ENCODE results near the gene DENND2D. TPM values are rescaled to one million over a fixed set of nuclear protein-coding genes. Genes with fewer than 3 reads are reported as not detected.

DENND2D gene
- total RNA-seq, 1 donor from 2014 or later, result 33.4 TPM

GRCh38 chr1:111204201-111204982 is 3.9 kb upstream of the DENND2D start:
- DNase-seq (ENCODE audit: low read depth), result no peak

GRCh38 chr1:111203681-111204200 is 3.3 kb upstream of the DENND2D start:
- DNase-seq (ENCODE audit: low read depth), result peak; percentile 69

DNA sequence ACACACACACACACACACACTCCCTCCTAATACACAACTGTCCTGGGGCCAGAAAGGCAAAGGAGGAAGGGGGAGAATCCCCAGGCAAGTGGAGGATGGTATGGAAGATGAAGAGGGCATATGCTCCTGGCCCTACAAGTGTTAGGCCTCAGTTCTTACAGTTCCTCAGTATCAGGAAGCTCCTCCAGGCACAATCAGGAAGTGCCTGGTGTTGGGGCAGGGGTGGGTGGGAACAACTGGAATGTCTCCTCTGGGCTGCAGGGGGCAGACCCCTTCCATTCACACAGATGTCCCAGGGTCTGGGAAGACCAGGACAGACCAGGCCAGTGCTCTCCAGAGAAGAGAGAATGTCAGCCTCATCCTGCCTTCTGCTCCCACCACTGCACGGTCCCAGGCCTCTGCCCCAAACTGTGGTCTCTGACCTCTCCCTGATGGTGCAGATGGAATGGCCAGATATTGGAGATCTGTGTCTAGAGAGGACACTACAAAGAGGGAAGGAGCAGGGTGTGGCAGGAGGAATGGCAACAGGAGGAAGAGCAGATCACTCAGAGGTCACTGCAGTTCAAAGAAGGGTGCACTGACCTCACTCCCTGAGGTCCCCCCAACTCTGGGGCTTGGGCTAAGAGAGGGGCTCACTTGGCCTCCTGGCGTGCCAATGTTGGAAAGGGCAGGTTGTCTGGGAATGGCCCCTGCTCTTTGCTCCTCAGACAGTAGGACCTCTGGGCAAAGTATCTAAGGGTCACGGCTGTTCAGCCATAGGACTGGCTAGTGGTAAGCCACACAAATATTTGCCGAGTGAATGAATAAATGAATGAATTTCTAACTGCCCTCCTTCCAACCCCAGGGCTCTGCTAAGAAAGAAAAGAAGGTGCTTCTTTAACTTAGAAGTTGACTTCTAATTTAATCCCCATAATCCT is 2.5 kb upstream of the DENND2D start:
- DNase-seq (ENCODE audit: low read depth), result peak; percentile 70

- no peak for DNase-seq (ENCODE audit: low read depth)
Observed at GRCh38 chr1:111202366-111202706, 1.9 kb upstream of the DENND2D start.

- no peak for DNase-seq (ENCODE audit: low read depth)
Observed at GRCh38 chr1:111201275-111202090, 1.0 kb upstream of the DENND2D start.

DNA sequence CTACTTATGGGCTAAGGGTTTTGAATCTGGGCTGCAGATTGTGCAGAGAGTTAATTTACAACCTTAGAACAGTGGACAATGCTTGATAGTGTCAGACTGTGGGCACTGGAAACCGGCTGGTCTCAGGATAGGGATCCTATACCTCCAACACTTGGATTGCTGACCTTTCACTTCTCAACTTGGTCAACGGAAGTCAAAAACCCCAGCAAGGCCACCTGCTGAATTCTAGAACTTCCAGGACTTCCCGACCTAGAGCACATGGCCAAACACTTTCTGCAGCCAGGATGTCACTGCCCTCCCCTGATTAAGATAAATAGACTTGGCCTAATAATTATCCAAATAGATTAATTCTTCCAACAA is 336 bp upstream of the DENND2D start:
- DNase-seq (ENCODE audit: low read depth), result no peak

DNA sequence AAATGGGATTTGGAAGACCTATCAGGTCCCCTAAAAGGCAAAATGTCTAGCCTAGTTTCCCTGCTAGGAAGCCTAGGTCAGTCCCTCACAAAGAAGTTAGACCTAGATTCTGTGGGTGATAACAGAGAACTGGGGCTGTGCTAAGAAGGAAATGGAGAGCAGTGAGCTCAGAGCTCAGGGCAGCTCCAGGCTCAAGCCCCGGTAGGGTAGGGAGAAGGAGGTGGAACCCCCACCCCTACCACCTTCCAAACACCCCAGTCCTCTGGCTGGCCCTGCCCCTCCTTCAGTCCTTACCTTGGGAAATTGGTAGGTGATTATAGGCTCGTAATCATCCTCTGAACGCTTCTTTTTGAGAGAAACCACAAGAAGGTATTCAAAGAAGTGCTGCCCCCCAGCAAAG is 1.1 kb downstream of the DENND2D start:
- DNase-seq (ENCODE audit: low read depth), result no peak

GRCh38 chr1:111198836-111199235 is 1.6 kb downstream of the DENND2D start:
- no peak for DNase-seq (ENCODE audit: low read depth)

GRCh38 chr1:111197598-111198284 is 2.7 kb downstream of the DENND2D start:
- DNase-seq (ENCODE audit: low read depth), result no peak

DNA sequence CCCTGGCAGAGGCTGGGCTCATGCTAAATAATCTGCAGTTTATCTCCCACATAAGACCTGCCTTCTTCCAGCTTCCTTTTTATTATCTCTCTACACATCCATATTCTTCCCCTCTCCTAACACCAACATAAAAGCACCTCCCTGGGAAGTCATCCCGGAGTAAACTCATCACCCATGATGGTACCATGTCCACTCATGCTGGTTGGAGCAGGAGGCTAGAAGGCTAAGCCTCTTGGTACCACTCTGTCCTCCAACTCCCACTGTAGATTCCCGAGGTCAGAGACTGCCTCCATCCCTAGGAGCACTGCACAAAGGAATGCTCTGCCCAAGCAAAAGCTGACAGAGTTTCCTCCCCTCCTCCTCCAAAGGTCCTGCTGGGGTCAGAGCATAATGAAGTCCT is 4.2 kb downstream of the DENND2D start:
- DNase-seq (ENCODE audit: low read depth), result no peak

GRCh38 chr1:111195002-111195684 is 5.3 kb downstream of the DENND2D start:
- DNase-seq (ENCODE audit: low read depth), result no peak

DNA sequence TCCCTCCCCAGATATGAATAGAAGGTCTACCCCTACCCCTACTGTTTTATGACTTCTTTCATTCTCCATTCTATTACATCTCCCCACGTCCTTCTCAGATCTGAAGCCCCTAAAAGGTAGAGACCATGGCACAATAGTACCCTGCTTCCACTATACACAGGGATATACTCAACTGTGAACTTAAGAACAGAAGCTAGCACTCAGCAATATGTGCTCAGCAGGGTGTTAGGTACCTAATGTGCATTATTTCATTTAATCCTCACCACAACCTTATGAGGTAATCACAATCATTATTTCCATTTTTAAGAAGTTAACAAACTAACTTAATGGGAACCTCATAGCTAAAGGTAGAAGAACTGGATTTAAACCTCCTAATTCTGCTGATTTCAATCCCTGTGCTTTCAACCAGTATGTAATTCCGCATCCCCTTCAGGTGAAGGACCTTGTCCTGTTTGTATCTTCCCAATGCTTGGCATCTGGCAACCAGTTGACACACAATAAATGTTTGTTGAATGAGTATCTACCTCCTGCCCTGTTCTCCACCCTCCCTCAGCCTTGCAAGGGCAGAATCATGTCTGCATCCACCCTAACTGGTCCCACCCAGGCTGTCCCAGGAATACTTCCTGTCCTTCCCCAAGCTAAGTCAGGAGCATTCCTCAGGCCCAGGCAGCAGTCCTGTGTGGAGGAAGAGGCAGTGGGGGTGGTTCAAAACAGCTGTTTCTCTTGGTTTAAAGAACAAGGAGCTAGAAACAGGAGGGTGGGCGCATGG is 6.5 kb downstream of the DENND2D start:
- no peak for DNase-seq (ENCODE audit: low read depth)

DNA sequence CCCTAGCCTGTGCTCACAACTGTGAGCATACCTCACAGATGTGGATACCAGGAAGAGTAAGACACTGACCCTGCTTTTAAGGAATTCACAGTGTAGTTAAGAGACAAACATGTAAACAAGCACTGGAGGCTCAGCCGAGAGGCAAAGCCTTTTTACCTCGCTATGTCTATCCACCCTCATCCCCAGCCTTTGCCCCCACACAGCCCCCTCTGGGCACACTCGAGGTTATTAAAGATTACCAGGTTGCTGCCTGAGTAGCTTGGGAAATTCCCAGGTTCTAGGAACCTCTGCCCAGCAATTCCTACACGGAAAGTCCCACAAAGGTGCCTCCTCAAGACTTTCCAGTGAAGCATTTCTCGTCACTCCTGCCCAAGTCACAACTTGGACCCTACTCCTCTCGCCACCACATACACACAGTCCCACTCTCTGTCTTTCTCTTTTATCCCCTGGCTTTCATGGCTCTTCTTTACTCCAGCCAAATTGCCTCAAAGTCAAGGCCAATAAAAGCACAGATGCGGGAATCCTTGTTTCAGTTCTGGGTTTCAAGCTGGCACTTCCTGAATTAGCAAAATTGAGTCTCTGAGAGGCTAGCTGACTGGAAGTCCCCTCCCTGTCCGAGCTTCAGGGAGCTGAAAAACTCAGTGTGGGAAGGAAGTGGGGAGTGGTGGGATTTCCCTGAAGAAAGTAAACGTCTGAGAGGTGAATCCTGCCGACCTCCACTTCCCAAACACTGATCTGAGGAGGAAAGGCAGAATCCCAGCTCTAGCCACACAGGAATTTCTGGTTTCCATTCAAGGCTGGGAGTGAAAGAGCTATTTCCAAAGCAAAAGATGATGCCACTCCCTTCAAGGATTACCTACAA is 7.6 kb downstream of the DENND2D start:
- peak; percentile 76 for DNase-seq (ENCODE audit: low read depth)

- no peak for DNase-seq (ENCODE audit: low read depth)
Observed at GRCh38 chr1:111192074-111192473, 8.4 kb downstream of the DENND2D start.

GRCh38 chr1:111191496-111191895 is 8.9 kb downstream of the DENND2D start:
- DNase-seq (ENCODE audit: low read depth), result peak; percentile 32

GRCh38 chr1:111190931-111191451 is 9.5 kb downstream of the DENND2D start:
- DNase-seq (ENCODE audit: low read depth), result peak; percentile 70

DNA sequence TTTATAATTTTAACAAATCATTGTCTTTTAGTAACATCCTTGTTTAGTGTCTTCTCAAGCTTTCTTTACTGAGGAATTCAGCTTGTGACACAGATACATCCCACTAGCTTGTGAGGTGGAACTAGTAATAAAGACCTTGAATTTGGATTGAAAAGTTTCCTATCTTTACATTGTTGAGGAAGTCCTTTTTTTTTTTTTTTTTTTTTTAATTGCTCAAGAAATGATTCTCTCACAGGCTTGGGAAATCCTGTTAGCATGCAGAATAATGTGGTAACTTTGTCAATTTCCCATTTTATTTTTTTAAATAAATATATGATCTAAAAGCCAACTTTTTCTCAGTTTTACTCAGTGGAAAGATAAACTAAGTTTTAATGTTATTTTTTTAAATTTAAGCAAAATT is 15.8 kb downstream of the DENND2D start:
- DNase-seq (ENCODE audit: low read depth), result no peak

DNA sequence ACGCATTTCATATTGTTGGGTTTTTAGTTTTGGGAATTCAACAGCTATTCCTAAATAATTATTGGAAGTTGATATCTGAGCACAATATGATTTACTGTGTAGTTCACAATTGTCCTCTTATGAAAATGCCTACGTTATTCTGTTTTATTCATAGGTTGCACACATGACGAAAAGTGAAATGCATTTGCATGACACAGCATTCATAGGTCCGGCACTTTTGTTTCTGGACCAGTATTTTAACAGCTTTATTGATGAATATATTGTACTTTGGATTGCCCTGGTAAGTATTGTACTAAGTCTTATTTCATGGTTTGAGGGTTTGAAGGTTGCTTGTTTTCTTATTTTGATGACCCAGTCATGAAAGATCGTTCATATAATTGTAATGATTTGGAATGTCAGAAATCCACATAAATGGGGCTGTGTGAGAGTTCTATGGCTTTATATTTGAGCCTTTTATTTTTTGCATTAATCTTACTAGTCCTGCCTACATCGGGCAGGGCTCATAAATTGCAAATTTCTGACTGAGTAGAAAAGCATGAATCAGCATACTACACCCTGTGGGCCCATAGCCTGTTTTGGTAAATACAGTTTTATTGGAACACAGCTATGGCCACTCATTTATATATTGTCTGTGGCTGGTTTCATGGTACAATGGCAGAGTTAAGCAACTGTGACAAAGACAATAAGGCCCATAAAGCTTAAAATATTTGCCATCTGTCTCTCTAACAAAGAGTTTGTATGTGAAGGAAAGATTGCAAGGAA is 17.0 kb downstream of the DENND2D start:
- no peak for DNase-seq (ENCODE audit: low read depth)
